ENCODE measurements around the gene ERC1.
A peak's percentile ranks its signal among the peaks of the same experiment; 100 is the strongest.
"Not testable (repeated sequence)": the region's sequence is repeated elsewhere in the genome, so short reads cannot be mapped to it uniquely, and the experiment has no call there.

Gene ERC1

GRCh38 chr12:988646-989045 is 2.4 kb upstream of the ERC1 start:
- no peak for DNase-seq (ENCODE audit: low spot score)

- DNase-seq (ENCODE audit: low spot score), result no peak
Observed at GRCh38 chr12:989051-989450, 2.0 kb upstream of the ERC1 start.

GRCh38 chr12:989751-990660 is 1.0 kb upstream of the ERC1 start:
- DNase-seq (ENCODE audit: low spot score), result peak; percentile 84

- peak; percentile 68 for DNase-seq (ENCODE audit: low spot score)
Observed at GRCh38 chr12:991350-992333, 619 bp downstream of the ERC1 start.

- DNase-seq (ENCODE audit: low spot score), result no peak
Observed at GRCh38 chr12:992647-993046, 1.6 kb downstream of the ERC1 start.

GRCh38 chr12:996881-997280 is 5.9 kb downstream of the ERC1 start:
- DNase-seq (ENCODE audit: low spot score), result no peak

- DNase-seq (ENCODE audit: low spot score), result no peak
Observed at GRCh38 chr12:997505-997904, 6.5 kb downstream of the ERC1 start.

GRCh38 chr12:998020-998874 is 7.2 kb downstream of the ERC1 start:
- no peak for DNase-seq (ENCODE audit: low spot score)

- not testable (repeated sequence) for DNase-seq (ENCODE audit: low spot score)
Observed at GRCh38 chr12:999736-1000135, 8.7 kb downstream of the ERC1 start.

GRCh38 chr12:1001507-1001906 is 10.5 kb downstream of the ERC1 start:
- DNase-seq (ENCODE audit: low spot score), result no peak

GRCh38 chr12:1003600-1004271 is 12.7 kb downstream of the ERC1 start:
- DNase-seq (ENCODE audit: low spot score), result no peak

GRCh38 chr12:1006255-1006654 is 15.2 kb downstream of the ERC1 start:
- no peak for DNase-seq (ENCODE audit: low spot score)

- DNase-seq (ENCODE audit: low spot score), result no peak
Observed at GRCh38 chr12:1007276-1007675, 16.3 kb downstream of the ERC1 start.

- DNase-seq (ENCODE audit: low spot score), result no peak
Observed at GRCh38 chr12:1007994-1008393, 17.0 kb downstream of the ERC1 start.

- DNase-seq (ENCODE audit: low spot score), result no peak
Observed at GRCh38 chr12:1011091-1011490, 20.1 kb downstream of the ERC1 start.

GRCh38 chr12:1013618-1014489 is 22.8 kb downstream of the ERC1 start:
- no peak for DNase-seq (ENCODE audit: low spot score)

GRCh38 chr12:1019283-1019682 is 28.3 kb downstream of the ERC1 start:
- no peak for DNase-seq (ENCODE audit: low spot score)

GRCh38 chr12:1020389-1020788 is 29.4 kb downstream of the ERC1 start:
- no peak for DNase-seq (ENCODE audit: low spot score)

GRCh38 chr12:1022032-1022970 is 31.3 kb downstream of the ERC1 start:
- no peak for DNase-seq (ENCODE audit: low spot score)

All from hepatic stellate cell (primary cell).